ENCODE measurements around the gene NLGN4X.

NLGN4X gene

GRCh38 chrX:6134255-6134654, 94.4 kb downstream of the NLGN4X start:
- Histone ChIP-seq H3K79me2 (ENCODE audit: low read length) (no peaks in the 10 kb centered on the region), H3K4me1 (ENCODE audit: low read length) (no peaks in the 10 kb centered on the region), H3K4me2 (ENCODE audit: low read depth, low read length) (no peak overlapping the region), H3K9ac (ENCODE audit: low read length) (no peak overlapping the region), H4K20me1 (ENCODE audit: insufficient read depth, low read length) (no peaks in the 10 kb centered on the region), H3K9me3 (replicated peaks; ENCODE audit: insufficient read depth, low read length) (no peaks in the 10 kb centered on the region), H2AFZ (ENCODE audit: low read length) (no peak overlapping the region), H3K27ac (ENCODE audit: low read length) (no peak overlapping the region), H3K9me2 (replicated peaks; ENCODE audit: insufficient read depth, low read length) (no peaks in the 10 kb centered on the region), H3K4me3 (ENCODE audit: low read length) (no peak overlapping the region), H3F3A (ENCODE audit: insufficient read depth, low read length) (no peaks in the 10 kb centered on the region), H3K27me3 (replicated peaks; ENCODE audit: insufficient read depth, low read length) (no peaks in the 10 kb centered on the region), H3K36me3 (replicated peaks; ENCODE audit: insufficient read depth, low read length) (no peaks in the 10 kb centered on the region)
- DNase-seq, result no peak
- TF ChIP-seq EZH2phosphoT487 (IDR thresholded peaks at IDR 0.05; ENCODE audit: low read length) (no peak), CTCF (IDR thresholded peaks at IDR 0.05; ENCODE audit: low read length) (no peak), EZH2 (optimal IDR thresholded peaks at IDR 0.05; ENCODE audit: low read depth, low read length) (no peak)

GRCh38 chrX:6132970-6133369, 95.7 kb downstream of the NLGN4X start:
- H3K9me3 ChIP-seq (replicated peaks; ENCODE audit: insufficient read depth, low read length), result no peaks in the 10 kb centered on the region
- H3K4me1 ChIP-seq (ENCODE audit: low read length), result no peaks in the 10 kb centered on the region
- TF ChIP-seq EZH2phosphoT487 (IDR thresholded peaks at IDR 0.05; ENCODE audit: low read length) (no peak), CTCF (IDR thresholded peaks at IDR 0.05; ENCODE audit: low read length) (no peak), EZH2 (optimal IDR thresholded peaks at IDR 0.05; ENCODE audit: low read depth, low read length) (no peak)
- no peaks in the 10 kb centered on the region for H3K36me3 ChIP-seq (replicated peaks; ENCODE audit: insufficient read depth, low read length)
- H3F3A ChIP-seq (ENCODE audit: insufficient read depth, low read length), result no peaks in the 10 kb centered on the region
- no peaks in the 10 kb centered on the region for H3K9me2 ChIP-seq (replicated peaks; ENCODE audit: insufficient read depth, low read length)
- no peaks in the 10 kb centered on the region for H3K79me2 ChIP-seq (ENCODE audit: low read length)
- no peak overlapping the region for H3K9ac ChIP-seq (ENCODE audit: low read length)
- no peaks in the 10 kb centered on the region for H4K20me1 ChIP-seq (ENCODE audit: insufficient read depth, low read length)
- no peak for DNase-seq
- H3K27me3 ChIP-seq (replicated peaks; ENCODE audit: insufficient read depth, low read length), result no peaks in the 10 kb centered on the region
- no peak overlapping the region for H2AFZ ChIP-seq (ENCODE audit: low read length)
- H3K4me3 ChIP-seq (ENCODE audit: low read length), result no peak overlapping the region
- H3K4me2 ChIP-seq (ENCODE audit: low read depth, low read length), result no peak overlapping the region
- no peak overlapping the region for H3K27ac ChIP-seq (ENCODE audit: low read length)

- no peak overlapping the region for H3K9ac ChIP-seq (ENCODE audit: low read length)
- no peak overlapping the region for H3K4me3 ChIP-seq (ENCODE audit: low read length)
- H3K4me2 ChIP-seq (ENCODE audit: low read depth, low read length), result no peak overlapping the region
- H3K36me3 ChIP-seq (replicated peaks; ENCODE audit: insufficient read depth, low read length), result no peaks in the 10 kb centered on the region
- TF ChIP-seq EZH2phosphoT487 (IDR thresholded peaks at IDR 0.05; ENCODE audit: low read length), result no peak
- no peak for TF ChIP-seq EZH2 (optimal IDR thresholded peaks at IDR 0.05; ENCODE audit: low read depth, low read length)
- no peak for TF ChIP-seq CTCF (IDR thresholded peaks at IDR 0.05; ENCODE audit: low read length)
- no peaks in the 10 kb centered on the region for H4K20me1 ChIP-seq (ENCODE audit: insufficient read depth, low read length)
- no peak overlapping the region for H2AFZ ChIP-seq (ENCODE audit: low read length)
- H3K27ac ChIP-seq (ENCODE audit: low read length), result no peak overlapping the region
- H3K79me2 ChIP-seq (ENCODE audit: low read length), result no peaks in the 10 kb centered on the region
- no peaks in the 10 kb centered on the region for H3K9me2 ChIP-seq (replicated peaks; ENCODE audit: insufficient read depth, low read length)
- no peaks in the 10 kb centered on the region for H3K27me3 ChIP-seq (replicated peaks; ENCODE audit: insufficient read depth, low read length)
- no peaks in the 10 kb centered on the region for H3K9me3 ChIP-seq (replicated peaks; ENCODE audit: insufficient read depth, low read length)
- no peaks in the 10 kb centered on the region for H3F3A ChIP-seq (ENCODE audit: insufficient read depth, low read length)
- H3K4me1 ChIP-seq (ENCODE audit: low read length), result no peaks in the 10 kb centered on the region
- no peak for DNase-seq
Measured at GRCh38 chrX:6131287-6131686, 97.4 kb downstream of the NLGN4X start.
